ENCODE data around the gene MRFAP1. TPM values are rescaled to one million over a fixed set of nuclear protein-coding genes. Genes with fewer than 3 reads are reported as not detected.

The MRFAP1 gene
- total RNA-seq, 1 experiment from 2014 or later = 212 TPM

DNA sequence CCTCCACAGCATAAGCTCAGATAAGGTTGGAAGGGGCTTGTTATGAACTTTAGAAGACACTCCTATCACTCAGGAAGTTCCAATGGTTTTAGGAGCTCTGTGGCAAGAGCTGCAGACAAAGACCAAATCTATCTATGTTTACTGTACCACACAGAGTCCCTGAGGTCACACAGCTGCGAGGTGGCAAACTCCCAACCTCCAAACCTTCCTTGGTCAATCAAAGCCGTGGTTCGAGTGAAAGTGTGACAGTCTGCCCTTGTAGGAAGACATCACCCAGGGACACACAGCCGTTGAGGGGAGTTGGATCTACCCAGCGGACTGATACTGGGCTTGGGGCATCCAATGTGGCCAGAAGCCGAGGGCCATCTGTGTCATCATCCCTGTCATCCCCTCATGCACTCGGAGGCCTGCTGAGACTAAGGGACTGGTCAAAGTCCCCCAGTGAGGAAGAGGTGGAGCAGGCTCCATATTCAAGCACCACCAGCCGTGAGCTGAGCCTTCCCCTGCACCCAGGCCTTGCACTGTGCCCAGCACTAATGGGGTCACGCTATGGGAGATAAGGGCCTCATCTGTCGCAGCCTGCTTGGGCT is 38.7 kb upstream of the MRFAP1 start:
- ChIA-PET POLR2A (no interaction called here), CTCF (interaction anchor here (0.5 kb wide), 1 partner anchor 101 kb away, joined by 5 read pairs; no protein-coding TSS in a partner anchor)
- no peak for ATAC-seq
- Histone ChIP-seq H3K27ac (ENCODE audit: low read length) (no peak overlapping the region), H3K4me1 (ENCODE audit: control insufficient read depth, insufficient read depth, low read length) (no peaks in the 10 kb centered on the region), H3K36me3 (ENCODE audit: control insufficient read depth, insufficient read depth, low read length) (no peaks in the 10 kb centered on the region), H3K9me3 (ENCODE audit: control insufficient read depth, insufficient read depth, low read depth, low read length) (no peaks in the 10 kb centered on the region), H3K27me3 (ENCODE audit: control insufficient read depth, insufficient read depth, low read length) (no peaks in the 10 kb centered on the region), H3K4me3 (ENCODE audit: low read depth in 2 of 2, low read length in 2 of 2) (no peak overlapping the region)
- in situ Hi-C loops (cut with HindIII; ENCODE audit: low pct_unique_long_range_greater_than_20kb, low sequenced_read_pairs) = no loop called here
- intact Hi-C loops (cut with micrococcal nuclease; ENCODE audit: unreplicated experiment) = no loop called here
- TF ChIP-seq, protein P1, sequence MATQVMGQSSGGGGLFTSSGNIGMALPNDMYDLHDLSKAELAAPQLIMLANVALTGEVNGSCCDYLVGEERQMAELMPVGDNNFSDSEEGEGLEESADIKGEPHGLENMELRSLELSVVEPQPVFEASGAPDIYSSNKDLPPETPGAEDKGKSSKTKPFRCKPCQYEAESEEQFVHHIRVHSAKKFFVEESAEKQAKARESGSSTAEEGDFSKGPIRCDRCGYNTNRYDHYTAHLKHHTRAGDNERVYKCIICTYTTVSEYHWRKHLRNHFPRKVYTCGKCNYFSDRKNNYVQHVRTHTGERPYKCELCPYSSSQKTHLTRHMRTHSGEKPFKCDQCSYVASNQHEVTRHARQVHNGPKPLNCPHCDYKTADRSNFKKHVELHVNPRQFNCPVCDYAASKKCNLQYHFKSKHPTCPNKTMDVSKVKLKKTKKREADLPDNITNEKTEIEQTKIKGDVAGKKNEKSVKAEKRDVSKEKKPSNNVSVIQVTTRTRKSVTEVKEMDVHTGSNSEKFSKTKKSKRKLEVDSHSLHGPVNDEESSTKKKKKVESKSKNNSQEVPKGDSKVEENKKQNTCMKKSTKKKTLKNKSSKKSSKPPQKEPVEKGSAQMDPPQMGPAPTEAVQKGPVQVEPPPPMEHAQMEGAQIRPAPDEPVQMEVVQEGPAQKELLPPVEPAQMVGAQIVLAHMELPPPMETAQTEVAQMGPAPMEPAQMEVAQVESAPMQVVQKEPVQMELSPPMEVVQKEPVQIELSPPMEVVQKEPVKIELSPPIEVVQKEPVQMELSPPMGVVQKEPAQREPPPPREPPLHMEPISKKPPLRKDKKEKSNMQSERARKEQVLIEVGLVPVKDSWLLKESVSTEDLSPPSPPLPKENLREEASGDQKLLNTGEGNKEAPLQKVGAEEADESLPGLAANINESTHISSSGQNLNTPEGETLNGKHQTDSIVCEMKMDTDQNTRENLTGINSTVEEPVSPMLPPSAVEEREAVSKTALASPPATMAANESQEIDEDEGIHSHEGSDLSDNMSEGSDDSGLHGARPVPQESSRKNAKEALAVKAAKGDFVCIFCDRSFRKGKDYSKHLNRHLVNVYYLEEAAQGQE (IDR thresholded peaks at IDR 0.05; ENCODE audit: insufficient read depth in 1 of 2, low read depth in 2 of 2, low read length in 1 of 2) = no peak
- TF ChIP-seq SIN3A (IDR thresholded peaks at IDR 0.05; ENCODE audit: borderline replicate concordance, insufficient read depth, low read depth, low read length) = no peak
- TF ChIP-seq, protein P2, sequence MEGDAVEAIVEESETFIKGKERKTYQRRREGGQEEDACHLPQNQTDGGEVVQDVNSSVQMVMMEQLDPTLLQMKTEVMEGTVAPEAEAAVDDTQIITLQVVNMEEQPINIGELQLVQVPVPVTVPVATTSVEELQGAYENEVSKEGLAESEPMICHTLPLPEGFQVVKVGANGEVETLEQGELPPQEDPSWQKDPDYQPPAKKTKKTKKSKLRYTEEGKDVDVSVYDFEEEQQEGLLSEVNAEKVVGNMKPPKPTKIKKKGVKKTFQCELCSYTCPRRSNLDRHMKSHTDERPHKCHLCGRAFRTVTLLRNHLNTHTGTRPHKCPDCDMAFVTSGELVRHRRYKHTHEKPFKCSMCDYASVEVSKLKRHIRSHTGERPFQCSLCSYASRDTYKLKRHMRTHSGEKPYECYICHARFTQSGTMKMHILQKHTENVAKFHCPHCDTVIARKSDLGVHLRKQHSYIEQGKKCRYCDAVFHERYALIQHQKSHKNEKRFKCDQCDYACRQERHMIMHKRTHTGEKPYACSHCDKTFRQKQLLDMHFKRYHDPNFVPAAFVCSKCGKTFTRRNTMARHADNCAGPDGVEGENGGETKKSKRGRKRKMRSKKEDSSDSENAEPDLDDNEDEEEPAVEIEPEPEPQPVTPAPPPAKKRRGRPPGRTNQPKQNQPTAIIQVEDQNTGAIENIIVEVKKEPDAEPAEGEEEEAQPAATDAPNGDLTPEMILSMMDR (IDR thresholded peaks at IDR 0.05) = no peak
- TF ChIP-seq POLR2AphosphoS5 (IDR thresholded peaks at IDR 0.05; ENCODE audit: low read depth, low read length) = no peak
- no peak for TF ChIP-seq TCF7L2 (IDR thresholded peaks at IDR 0.05; ENCODE audit: low read depth, low read length)
- BruUV-seq (replicated peaks) = no TSS peak
- DNase-seq (ENCODE audit: low read depth, low spot score) = no peak

DNA sequence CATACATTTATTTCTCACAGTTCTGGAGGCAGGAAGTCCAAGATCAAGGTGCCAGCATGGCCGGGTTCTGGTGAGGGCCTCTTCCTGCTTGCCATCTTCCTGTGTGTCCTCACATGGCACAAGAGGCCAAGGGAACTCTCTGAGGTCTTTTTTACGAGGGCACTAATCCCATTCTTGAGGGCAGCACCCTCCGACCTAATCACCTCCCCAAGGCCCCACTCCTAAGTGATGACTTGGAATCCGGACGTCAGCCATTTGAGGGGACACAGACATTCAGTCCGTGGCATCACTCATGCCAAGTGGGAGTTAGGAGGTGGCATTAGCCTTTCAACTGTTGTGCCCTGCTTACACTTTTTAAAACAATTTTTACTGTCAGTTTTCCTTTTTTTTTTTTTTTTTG is 38.2 kb upstream of the MRFAP1 start:
- Histone ChIP-seq H3K4me1 (ENCODE audit: control insufficient read depth, insufficient read depth, low read length) (no peaks in the 10 kb centered on the region), H3K36me3 (ENCODE audit: control insufficient read depth, insufficient read depth, low read length) (no peaks in the 10 kb centered on the region), H3K4me3 (ENCODE audit: low read depth in 2 of 2, low read length in 2 of 2) (no peak overlapping the region), H3K9me3 (ENCODE audit: control insufficient read depth, insufficient read depth, low read depth, low read length) (no peaks in the 10 kb centered on the region), H3K27ac (ENCODE audit: low read length) (no peak overlapping the region), H3K27me3 (ENCODE audit: control insufficient read depth, insufficient read depth, low read length) (no peaks in the 10 kb centered on the region)
- ChIA-PET CTCF (interaction anchor here (0.6 to 0.7 kb wide), 2 partner anchors 22 to 270 kb away, joined by 3 to 5 read pairs; no protein-coding TSS in a partner anchor), POLR2A (no interaction called here)
- in situ Hi-C loops (cut with HindIII; ENCODE audit: low pct_unique_long_range_greater_than_20kb, low sequenced_read_pairs) = no loop called here
- intact Hi-C loops (cut with micrococcal nuclease; ENCODE audit: unreplicated experiment) = no loop called here
- TF ChIP-seq SIN3A (IDR thresholded peaks at IDR 0.05; ENCODE audit: borderline replicate concordance, insufficient read depth, low read depth, low read length) (no peak), POLR2AphosphoS5 (IDR thresholded peaks at IDR 0.05; ENCODE audit: low read depth, low read length) (no peak), TCF7L2 (IDR thresholded peaks at IDR 0.05; ENCODE audit: low read depth, low read length) (no peak)
- TF ChIP-seq, protein P1 (IDR thresholded peaks at IDR 0.05; ENCODE audit: insufficient read depth in 1 of 2, low read depth in 2 of 2, low read length in 1 of 2) = no peak
- TF ChIP-seq, protein P2 (IDR thresholded peaks at IDR 0.05) = no peak
- ATAC-seq (no peak), DNase-seq (ENCODE audit: low read depth, low spot score) (no peak)
- BruUV-seq (replicated peaks) = no TSS peak
